Endothelial cell of umbilical vein (primary cell): Measurements from ENCODE around the gene RYR2. TPM values are rescaled to one million over a fixed set of nuclear protein-coding genes. Genes with fewer than 3 reads are reported as not detected.

ENCODE experiments used
- BruUV-seq: library from RNA; stranded (reverse); fragments of 400-500 nt; replicated peaks from 2 replicates; lab custom pipeline; 2021; lab: Mats Ljungman, UMichigan
- CTCF ChIA-PET: fragments of 300-600, 350-600 bp; sonication (Branson Sonifier 250); formaldehyde crosslinking; loops from one replicate; lab custom pipeline; 2021; ENCODE audit warnings: antibody characterized with exemption, inconsistent platforms; lab: Charles Lee
- POLR2A ChIA-PET: fragments of 300-600, 350-600 bp; sonication (Branson Sonifier 250); formaldehyde crosslinking; loops from one replicate; lab custom pipeline; 2021; ENCODE audit warnings: antibody characterized with exemption, inconsistent platforms; lab: Charles Lee
- DNase-seq: peaks from one replicate; pipeline ENCODE4 v3.0.0-alpha.2; 2011; ENCODE audit warnings: low read depth, low spot score
- FAIRE-seq: peaks from 2 replicates; lab custom pipeline; 2011; peaks lifted over from hg19 to GRCh38; lab: Jason Lieb, UNC
- H2AFZ ChIP-seq: 2 replicates; pipeline ENCODE4 v1.6.0; 2012; ENCODE audit warnings: low read depth, low read length, control low read depth, inconsistent platforms
- H3K27ac ChIP-seq: 2 replicates; pipeline ENCODE4 v1.5.1; 2011; ENCODE audit warnings: low read depth, mild to moderate bottlenecking, control low read depth, low read length, moderate library complexity; ENCODE audit not compliant: insufficient read depth
- H3K27me3 ChIP-seq, 2 experiments: 2 replicates each; pipeline versions ENCODE4 v1.6.0 to v1.6.1; 2011; ENCODE audit warnings: low read length in 2 of 2, mixed read lengths in 1 of 2; ENCODE audit not compliant: control insufficient read depth in 2 of 2, insufficient read depth in 2 of 2
- H3K36me3 ChIP-seq, 2 experiments: 2 replicates in 1 of 2; 3 replicates in 1 of 2; pipeline ENCODE4 v1.5.1; 2011; ENCODE audit warnings: low read length in 2 of 2, mild to moderate bottlenecking in 1 of 2, moderate library complexity in 1 of 2; ENCODE audit not compliant: control insufficient read depth in 2 of 2, insufficient read depth in 2 of 2; ENCODE audit errors: extremely low read depth in 1 of 2
- H3K4me1 ChIP-seq: 3 replicates; pipeline ENCODE4 v1.5.1; 2011; ENCODE audit warnings: mild to moderate bottlenecking, low read length; ENCODE audit not compliant: control insufficient read depth, insufficient read depth; ENCODE audit errors: extremely low read depth
- H3K4me2 ChIP-seq: 2 replicates; pipeline ENCODE4 v1.6.1; 2011; ENCODE audit warnings: low read length, control low read depth, mixed read lengths; ENCODE audit not compliant: insufficient read depth
- H3K4me3 ChIP-seq, 3 experiments: fragments of 200-600 bp in 1 of 3; sonication (generic), shearing (Covaris generic) in 1 of 3; replicated peaks in 1 of 3; 2 replicates each; pipeline ENCODE4 v1.5.1; 2011 to 2016; ENCODE audit warnings: control low read depth in 3 of 3, low read length in 3 of 3, mild to moderate bottlenecking in 2 of 3, inconsistent platforms in 1 of 3, low read depth in 1 of 3, moderate library complexity in 1 of 3; ENCODE audit not compliant: insufficient read depth in 1 of 3
- H3K79me2 ChIP-seq: 2 replicates; pipeline ENCODE4 v1.6.0; 2012; ENCODE audit warnings: low read length, inconsistent platforms; ENCODE audit not compliant: control insufficient read depth, insufficient read depth
- H3K9ac ChIP-seq: replicated peaks from 2 replicates; pipeline ENCODE3; 2011; ENCODE audit warnings: low read length, control low read depth; ENCODE audit not compliant: insufficient read depth; ENCODE audit errors: extremely low read depth
- H3K9me1 ChIP-seq: replicated peaks from 3 replicates; pipeline ENCODE4 v1.6.0; 2011; ENCODE audit warnings: mild to moderate bottlenecking, low read length; ENCODE audit not compliant: control insufficient read depth, insufficient read depth; ENCODE audit errors: extremely low read depth
- H3K9me3 ChIP-seq: replicated peaks from 2 replicates; pipeline ENCODE4 v1.5.1; 2012; ENCODE audit warnings: low read length, inconsistent platforms; ENCODE audit not compliant: control insufficient read depth, insufficient read depth
- H4K20me1 ChIP-seq: replicated peaks from 2 replicates; pipeline ENCODE3; 2011; ENCODE audit warnings: mild to moderate bottlenecking, low read length; ENCODE audit not compliant: control insufficient read depth, insufficient read depth; ENCODE audit errors: extremely low read depth
- CTCF ChIP-seq, 2 donors: IDR thresholded peaks; 1 replicate in 1 of 2; 2 replicates in 1 of 2; pipeline ENCODE4 v1.5.1; 2011; ENCODE audit warnings: low read length in 2 of 2, mild to moderate bottlenecking in 2 of 2, moderate library complexity in 2 of 2, control low read depth in 1 of 2, inconsistent platforms in 1 of 2, low read depth in 1 of 2; ENCODE audit not compliant: insufficient read depth in 1 of 2; ENCODE audit errors: extremely low read depth in 1 of 2
- FOS ChIP-seq: IDR thresholded peaks from 2 replicates; pipeline ENCODE4 v1.6.1; 2011; ENCODE audit warnings: mild to moderate bottlenecking, low read length, moderate library complexity, borderline replicate concordance; ENCODE audit not compliant: insufficient read depth
- JUN ChIP-seq: IDR thresholded peaks from 2 replicates; pipeline ENCODE4 v1.6.1; 2011; ENCODE audit warnings: borderline replicate concordance, low read depth; ENCODE audit not compliant: insufficient read length, insufficient read depth
- MYC ChIP-seq: IDR thresholded peaks from one replicate; pipeline ENCODE4 v1.6.1; 2011; ENCODE audit warnings: mild to moderate bottlenecking, low read depth, low read length
- POLR2AphosphoS5 ChIP-seq: IDR thresholded peaks from 2 replicates; pipeline ENCODE4 v1.6.1; 2012; ENCODE audit warnings: low read depth, mild to moderate bottlenecking, control low read depth, low read length, moderate library complexity; ENCODE audit not compliant: insufficient read depth
- dilution Hi-C: fragments of 300-500 bp; cut with MboI; formaldehyde crosslinking; loops from one replicate; pipeline ENCODE4 v1.15.0; 2019; ENCODE audit warnings: low sequenced_read_pairs; ENCODE audit not compliant: extremely low pct_ligation_motif_present
- intact Hi-C: fragments of 100-400 bp; cut with micrococcal nuclease; formaldehyde crosslinking; loops from one replicate; pipeline ENCODE4 v1.10.0; 2022
- polyA plus RNA-seq, 4 experiments: library from polyadenylated mRNA; depleted of rRNA in 3 of 4; stranded (reverse) in 3 of 4; unstranded in 1 of 4; fragments of >200 nt; gene quantifications; 2 replicates each; pipeline versions ENCODE4 v1.2.1 to v1.2.3, GENCODE V29; 2011 to 2012; ENCODE audit warnings: missing spikeins in 1 of 4
- total RNA-seq: library from RNA; stranded (reverse); gene quantifications from 2 replicates; pipeline ENCODE4 v1.2.3, GENCODE V29; 2021
- TF ChIP-seq, protein P1 (sequence below): IDR thresholded peaks from 2 replicates; pipeline ENCODE4 v1.6.1; 2011; ENCODE audit not compliant: insufficient read depth, insufficient read length

RYR2 gene
- total and polyA plus RNA-seq, 2 donors (not counting 3 experiments of a cell fraction or from before 2014, with no cell fraction given), result not detected

DNA sequence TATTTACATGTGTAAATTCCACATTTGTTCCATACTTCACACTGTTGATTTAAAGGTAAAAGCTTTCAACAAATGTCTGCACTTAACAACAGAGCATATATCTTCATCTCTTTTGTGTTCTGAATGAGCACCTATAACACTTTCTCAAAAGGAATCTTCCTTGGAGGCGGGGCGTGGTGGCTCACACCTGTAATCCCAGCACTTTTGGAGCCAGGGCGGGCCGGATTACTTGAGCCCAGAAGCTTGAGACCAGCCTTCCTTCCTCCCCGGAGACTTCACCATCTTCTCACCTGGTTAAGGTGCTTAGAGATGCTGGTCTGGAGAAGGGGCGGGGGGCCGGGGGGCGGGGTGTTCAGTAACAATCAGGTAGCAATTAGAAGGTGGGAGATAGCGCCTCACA is 16.5 kb downstream of the RYR2 start:
- H3K27ac ChIP-seq, result no peak overlapping the region
- no TSS peak for BruUV-seq
- H3K27me3 ChIP-seq, result no peaks in the 10 kb centered on the region
- no peak for FAIRE-seq
- no peak overlapping the region for H3K4me3 ChIP-seq
- no peaks in the 10 kb centered on the region for H3K79me2 ChIP-seq
- no peaks in the 10 kb centered on the region for H3K36me3 ChIP-seq
- no peak overlapping the region for H3K4me2 ChIP-seq
- H3K9ac ChIP-seq, result no peak overlapping the region
- intact Hi-C loops, result no loop called here
- H3K9me3 ChIP-seq, result peaks cover 3% of the 10 kb centered on the region
- dilution Hi-C loops, result no loop called here
- CTCF ChIA-PET, result no interaction called here
- TF ChIP-seq CTCF (IDR thresholded peaks at IDR 0.05; ENCODE audit: extremely low read depth in 1 of 2, insufficient read depth in 1 of 2, low read depth in 1 of 2, low read length in 2 of 2) (no peak), POLR2AphosphoS5 (no peak), JUN (no peak), FOS (no peak), MYC (no peak)
- TF ChIP-seq, protein P1, sequence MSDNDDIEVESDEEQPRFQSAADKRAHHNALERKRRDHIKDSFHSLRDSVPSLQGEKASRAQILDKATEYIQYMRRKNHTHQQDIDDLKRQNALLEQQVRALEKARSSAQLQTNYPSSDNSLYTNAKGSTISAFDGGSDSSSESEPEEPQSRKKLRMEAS, result no peak
- H3K4me1 ChIP-seq, result no peaks in the 10 kb centered on the region
- no peaks in the 10 kb centered on the region for H4K20me1 ChIP-seq
- DNase-seq, result no peak
- no peaks in the 10 kb centered on the region for H3K9me1 ChIP-seq
- POLR2A ChIA-PET, result no interaction called here
- H2AFZ ChIP-seq, result no peak overlapping the region
